T-helper 1 cell treated with Interleukin-12 subunit alpha and Interleukin-12 subunit beta and Interleukin-4 antibody, amounts not matched to agents 30 μg/mL and 1 μg/mL, for 36 hours (primary cell): Measurements from ENCODE around the gene PRM3.
A peak's percentile ranks its signal among the peaks of the same experiment; 100 is the strongest.

Experiments
- H3K27ac Mint-ChIP-seq: one replicate; pipeline ENCODE4 v1.8.0; 2021; ENCODE audit warnings: mild to moderate bottlenecking, mixed read lengths
- H3K27me3 Mint-ChIP-seq: one replicate; pipeline ENCODE4 v1.8.0; 2021; ENCODE audit warnings: low read depth, mixed read lengths
- H3K36me3 Mint-ChIP-seq: one replicate; pipeline ENCODE4 v1.8.0; 2021; ENCODE audit warnings: low read depth, mixed read lengths
- H3K4me1 Mint-ChIP-seq: one replicate; pipeline ENCODE4 v1.8.0; 2021; ENCODE audit warnings: low read depth, mixed read lengths
- H3K4me3 Mint-ChIP-seq: one replicate; pipeline ENCODE4 v1.8.0; 2021; ENCODE audit warnings: mild to moderate bottlenecking, moderate library complexity, mixed read lengths
- H3K9me3 Mint-ChIP-seq: one replicate; pipeline ENCODE4 v1.8.0; 2021; ENCODE audit warnings: mixed read lengths

The PRM3 gene

GRCh38 chr16:11224894-11225676 is 48.3 kb downstream of the PRM3 start:
- peaks cover 59% of the 10 kb centered on the region for H3K4me1 Mint-ChIP-seq
- no peaks in the 10 kb centered on the region for H3K9me3 Mint-ChIP-seq
- H3K27me3 Mint-ChIP-seq = no peaks in the 10 kb centered on the region
- H3K27ac Mint-ChIP-seq = peak overlapping the region; percentile 97
- H3K36me3 Mint-ChIP-seq = peaks cover 4% of the 10 kb centered on the region
- H3K4me3 Mint-ChIP-seq = peak overlapping the region; percentile 61

GRCh38 chr16:11224096-11224893 is 49.1 kb downstream of the PRM3 start:
- H3K27ac Mint-ChIP-seq = peak overlapping the region; percentile 97
- peaks cover 56% of the 10 kb centered on the region for H3K4me1 Mint-ChIP-seq

More at GRCh38 chr16:11224096-11224893, 49.1 kb downstream of the PRM3 start:
- Mint-ChIP-seq H3K4me3 (peak overlapping the region; percentile 80), H3K27me3 (no peaks in the 10 kb centered on the region), H3K36me3 (peaks cover 4% of the 10 kb centered on the region), H3K9me3 (no peaks in the 10 kb centered on the region)
